T-cell (primary cell): Measurements from ENCODE around the gene ILDR2. TPM values are rescaled to one million over a fixed set of nuclear protein-coding genes. Genes with fewer than 3 reads are reported as not detected.

Source experiments
- ATAC-seq, 4 experiments: fragments of 200-7000 bp in 3 of 4; fragments of 150-1000 bp in 1 of 4; cut with Tn5 transposase; replicated peaks in 1 of 4; 1 replicate in 3 of 4; 2 replicates in 1 of 4; pipeline ENCODE4 v1.10.0; 2021; ENCODE audit warnings: moderate library complexity in 3 of 4, mild to moderate bottlenecking in 2 of 4, moderate number of reproducible peaks in 1 of 4
- CTCF ChIA-PET, 2 donors: fragments of 300-600 bp; sonication (Branson Sonifier 250); formaldehyde crosslinking; loops; one replicate each; lab custom pipeline; 2022; ENCODE audit warnings: antibody characterized with exemption in 2 of 2; lab: Charles Lee
- POLR2A ChIA-PET, 2 donors: fragments of 300-600 bp; sonication (Branson Sonifier 250); formaldehyde crosslinking; loops; one replicate each; lab custom pipeline; 2022; ENCODE audit warnings: antibody characterized with exemption in 2 of 2; lab: Charles Lee
- DNase-seq, 35 experiments: peaks; one replicate each; pipeline versions ENCODE4 v3.0.0 to v3.0.0-alpha.2; 2013 to 2023
- H3K27ac ChIP-seq: one replicate; pipeline ENCODE4 v1.5.1; 2013; ENCODE audit warnings: low read length
- H3K27me3 ChIP-seq, 2 experiments: replicated peaks in 1 of 2; 1 replicate in 1 of 2; 2 replicates in 1 of 2; pipeline versions ENCODE4 v1.6.1 to v1.7.0; 2013; ENCODE audit warnings: low read length in 1 of 2, mixed read lengths in 1 of 2; ENCODE audit not compliant: control insufficient read depth in 2 of 2, insufficient read depth in 2 of 2; ENCODE audit errors: extremely low read depth in 1 of 2
- H3K36me3 ChIP-seq, 2 donors: 1 replicate in 1 of 2; 2 replicates in 1 of 2; pipeline versions ENCODE4 v1.6.1 to v1.7.0; 2013; ENCODE audit warnings: low read length in 1 of 2; ENCODE audit not compliant: control insufficient read depth in 2 of 2, insufficient read depth in 1 of 2; ENCODE audit errors: extremely low read depth in 1 of 2
- H3K4me1 ChIP-seq, 2 experiments: 1 replicate in 1 of 2; 2 replicates in 1 of 2; pipeline versions ENCODE4 v1.6.1 to v1.7.0; 2013; ENCODE audit warnings: low read length in 2 of 2, mixed read lengths in 1 of 2; ENCODE audit not compliant: insufficient read depth in 2 of 2, control insufficient read depth in 1 of 2; ENCODE audit errors: extremely low read depth in 1 of 2
- H3K4me3 ChIP-seq, 2 donors: 1 replicate in 1 of 2; 2 replicates in 1 of 2; pipeline versions ENCODE4 v1.5.1 to v1.7.0; 2013; ENCODE audit warnings: mild to moderate bottlenecking in 2 of 2, low read length in 1 of 2, moderate library complexity in 1 of 2; ENCODE audit not compliant: control insufficient read depth in 1 of 2; ENCODE audit errors: extremely low read depth in 1 of 2
- H3K9me3 ChIP-seq: 2 replicates; pipeline ENCODE4 v1.7.0; 2013
- H3K27ac Mint-ChIP-seq, 2 donors: one replicate each; pipeline ENCODE4 v1.8.0; 2020 to 2021; ENCODE audit warnings: mild to moderate bottlenecking in 2 of 2, mixed read lengths in 2 of 2
- H3K27me3 Mint-ChIP-seq, 2 donors: one replicate each; pipeline ENCODE4 v1.8.0; 2021 to 2022; ENCODE audit warnings: mixed read lengths in 2 of 2
- H3K36me3 Mint-ChIP-seq: one replicate; pipeline ENCODE4 v1.8.0; 2021; ENCODE audit warnings: mixed read lengths
- H3K4me1 Mint-ChIP-seq, 3 donors: one replicate each; pipeline ENCODE4 v1.8.0; 2020 to 2022; ENCODE audit warnings: mixed read lengths in 3 of 3, mild to moderate bottlenecking in 1 of 3
- H3K4me3 Mint-ChIP-seq, 3 donors: one replicate each; pipeline ENCODE4 v1.8.0; 2020 to 2022; ENCODE audit warnings: mild to moderate bottlenecking in 3 of 3, mixed read lengths in 3 of 3, moderate library complexity in 3 of 3
- H3K9me3 Mint-ChIP-seq, 3 donors: one replicate each; pipeline ENCODE4 v1.8.0; 2020 to 2022; ENCODE audit warnings: mixed read lengths in 3 of 3
- WGBS: methylation state at CpG from one replicate; pipeline ENCODE4 v1.1.5; 2013; ENCODE audit warnings: missing lambda C conversion rate; ENCODE audit not compliant: insufficient coverage; 5-methylcytosine and 5-hydroxymethylcytosine counted together
- total RNA-seq, 35 experiments: library from RNA in 6 of 35; stranded (reverse) in 6 of 35; fragments of 120-200 nt in 1 of 35; gene quantifications; one replicate each; pipeline versions ENCODE4 v1.2.1 to v1.2.4 and lab custom pipeline; 2013 to 2026

The ILDR2 gene, protein sequence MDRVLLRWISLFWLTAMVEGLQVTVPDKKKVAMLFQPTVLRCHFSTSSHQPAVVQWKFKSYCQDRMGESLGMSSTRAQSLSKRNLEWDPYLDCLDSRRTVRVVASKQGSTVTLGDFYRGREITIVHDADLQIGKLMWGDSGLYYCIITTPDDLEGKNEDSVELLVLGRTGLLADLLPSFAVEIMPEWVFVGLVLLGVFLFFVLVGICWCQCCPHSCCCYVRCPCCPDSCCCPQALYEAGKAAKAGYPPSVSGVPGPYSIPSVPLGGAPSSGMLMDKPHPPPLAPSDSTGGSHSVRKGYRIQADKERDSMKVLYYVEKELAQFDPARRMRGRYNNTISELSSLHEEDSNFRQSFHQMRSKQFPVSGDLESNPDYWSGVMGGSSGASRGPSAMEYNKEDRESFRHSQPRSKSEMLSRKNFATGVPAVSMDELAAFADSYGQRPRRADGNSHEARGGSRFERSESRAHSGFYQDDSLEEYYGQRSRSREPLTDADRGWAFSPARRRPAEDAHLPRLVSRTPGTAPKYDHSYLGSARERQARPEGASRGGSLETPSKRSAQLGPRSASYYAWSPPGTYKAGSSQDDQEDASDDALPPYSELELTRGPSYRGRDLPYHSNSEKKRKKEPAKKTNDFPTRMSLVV
- total RNA-seq (under 1 TPM; 0.13 to 0.61 (median 0.30) TPM), total RNA-seq (lab: John Stamatoyannopoulos, UW) (0.18 to 18.9 (median 1.0) reads per million in 29 experiments)
- total RNA-seq (2013) = 0.48 TPM

DNA sequence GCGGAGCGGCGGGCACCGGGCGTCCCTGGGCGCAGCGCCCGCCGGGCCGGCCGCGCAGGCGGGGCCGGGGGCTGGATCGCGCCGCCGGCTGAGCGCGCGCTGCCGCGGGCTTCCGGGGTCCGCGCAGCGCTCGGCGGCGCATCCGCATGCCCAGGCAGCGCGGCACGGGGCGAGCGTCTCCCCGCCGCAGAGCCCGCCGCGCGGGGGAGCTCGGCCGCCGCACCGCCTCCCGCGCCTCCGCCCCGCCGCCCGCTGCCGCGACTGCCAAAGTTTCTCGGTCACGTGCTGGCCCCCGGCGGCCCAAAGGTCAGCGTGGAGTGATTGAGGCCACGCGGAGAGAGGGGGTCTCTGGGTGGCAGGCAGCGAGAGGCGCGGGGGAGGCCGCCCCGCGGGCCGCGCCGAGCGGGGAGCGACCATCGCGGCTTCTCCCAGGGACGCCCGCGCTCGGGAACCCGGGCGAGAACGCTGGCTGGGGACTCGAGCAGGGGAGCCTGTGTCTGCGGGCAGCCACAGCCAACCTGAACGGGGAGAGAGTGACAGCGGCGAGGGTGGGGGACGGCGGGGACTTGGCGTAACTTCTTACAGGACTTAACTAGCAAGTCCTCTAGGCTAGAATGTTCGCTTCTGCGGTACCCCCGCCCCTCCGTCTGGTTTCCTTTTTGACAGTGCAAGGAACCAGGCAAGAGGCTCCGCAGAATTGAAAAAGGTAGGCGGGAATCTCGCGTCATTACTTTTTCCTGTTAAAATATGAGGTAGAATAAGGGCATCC is at the start of gene ILDR2:
TSS of gene ILDR2 (minus strand) at position 180 of the 769 bp plus-strand sequence. CDS start 272 bp downstream, outside the sequence.
- peaks cover 6 to 11% of the 10 kb centered on the region in 2 experiments for H3K4me1 ChIP-seq
- Mint-ChIP-seq H3K36me3 (no peaks in the 10 kb centered on the region), H3K4me1 (peaks cover 20 to 29% (median 27%) of the 10 kb centered on the region in 3 donors), H3K27ac (peak within 1 kb of the TSS in 1 of 2 donors; percentile 68), H3K4me3 (peak within 1 kb of the TSS; percentile 80 to 86 (median 83)), H3K9me3 (no peaks in the 10 kb centered on the region), H3K27me3 (peaks cover 0 to 32% of the 10 kb centered on the region in 2 donors)
- no peak within 1 kb of the TSS for H3K27ac ChIP-seq
- no peaks in the 10 kb centered on the region for H3K9me3 ChIP-seq
- H3K4me3 ChIP-seq = peak within 1 kb of the TSS; percentile 50 to 70
- CTCF ChIA-PET = no interaction called here
- DNase-seq = peak; percentile 2 to 70 (median 36)
- under 1% methylated on average over 91 of the region's 97 CpGs for WGBS
- peaks cover 5 to 35% of the 10 kb centered on the region in 2 experiments for H3K27me3 ChIP-seq
- POLR2A ChIA-PET = no interaction called here
- no peaks in the 10 kb centered on the region for H3K36me3 ChIP-seq
- ATAC-seq = peak; percentile 90 to 96 (median 92)

DNA sequence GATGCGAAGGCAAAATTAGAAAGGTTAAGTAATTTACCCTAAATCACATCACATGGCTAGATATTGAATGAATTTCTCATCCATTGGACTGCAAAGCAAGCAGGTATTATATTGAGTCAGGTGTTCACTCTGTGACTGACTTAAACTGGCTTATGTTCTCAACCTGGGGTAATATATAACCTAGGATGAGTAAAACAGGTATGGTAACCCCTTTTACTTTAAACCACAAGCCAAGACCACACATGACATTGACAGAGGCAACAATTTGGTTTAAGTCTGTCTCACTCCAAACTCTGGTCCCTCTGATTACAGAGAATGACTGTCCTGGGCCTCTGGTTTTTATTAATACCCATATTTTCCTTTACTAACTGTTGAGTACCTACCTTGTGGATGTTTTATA is 47.0 kb upstream of the ILDR2 start:
- Mint-ChIP-seq H3K9me3 (no peaks in the 10 kb centered on the region), H3K27me3 (peaks cover 13 to 21% of the 10 kb centered on the region in 2 donors), H3K4me1 (no peaks in the 10 kb centered on the region), H3K36me3 (peaks cover 7% of the 10 kb centered on the region), H3K27ac (no peak overlapping the region), H3K4me3 (no peak overlapping the region)
- no peak for ATAC-seq
- Histone ChIP-seq H3K9me3 (no peaks in the 10 kb centered on the region), H3K4me1 (no peaks in the 10 kb centered on the region), H3K27me3 (no peaks in the 10 kb centered on the region), H3K27ac (no peak overlapping the region), H3K4me3 (no peak overlapping the region), H3K36me3 (no peaks in the 10 kb centered on the region)
- WGBS = no CpG with 5 or more reads among the region's 1 CpG
- CTCF ChIA-PET = interaction anchor here in 1 of 2 donors (0.9 kb wide), 1 partner anchor 15 kb away, joined by 3 read pairs; no protein-coding TSS in a partner anchor
- POLR2A ChIA-PET = no interaction called here
- DNase-seq = no peak

DNA sequence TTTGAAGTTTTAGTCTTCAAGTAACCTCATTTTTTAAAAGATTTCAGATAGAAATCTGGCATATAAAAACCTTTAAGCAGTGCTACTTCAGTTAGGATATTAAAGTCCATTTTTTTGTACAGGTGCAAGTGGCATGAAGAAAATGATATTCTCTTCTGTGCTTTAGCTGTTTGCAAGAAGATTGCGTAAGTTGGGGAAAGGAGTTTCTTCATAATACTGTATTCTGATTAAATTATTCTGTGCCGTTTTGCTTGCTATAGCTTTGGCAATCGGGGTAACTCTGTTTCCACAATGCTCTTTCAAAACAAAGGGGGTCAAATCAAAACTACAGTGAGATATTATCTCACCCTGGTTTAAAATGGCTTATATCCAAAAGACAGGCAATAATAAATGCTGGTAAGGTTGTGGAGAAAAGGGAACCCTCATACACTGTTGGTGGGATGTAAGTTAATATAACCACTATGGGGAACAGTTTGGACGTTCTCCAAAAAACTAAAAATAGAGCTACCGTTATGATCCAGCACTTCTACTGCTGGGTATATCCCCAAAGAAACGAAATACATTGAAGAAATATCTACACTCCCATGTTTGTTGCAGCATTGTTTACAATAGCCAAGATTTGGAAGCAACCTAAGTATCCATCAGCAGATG is 40.9 kb upstream of the ILDR2 start:
- Mint-ChIP-seq H3K27ac (no peak overlapping the region), H3K36me3 (no peaks in the 10 kb centered on the region), H3K9me3 (no peaks in the 10 kb centered on the region), H3K4me1 (no peaks in the 10 kb centered on the region), H3K27me3 (peaks cover 2 to 18% of the 10 kb centered on the region in 2 donors), H3K4me3 (no peak overlapping the region)
- 83% methylated on average over 1 of the region's 6 CpGs for WGBS
- no peak overlapping the region for H3K27ac ChIP-seq
- ATAC-seq (no peak), DNase-seq (no peak)
- ChIA-PET CTCF (no interaction called here), POLR2A (interaction anchor here in 1 of 2 donors (0.7 kb wide), 1 partner anchor 46 kb away, joined by 3 read pairs; no protein-coding TSS in a partner anchor)
- no peaks in the 10 kb centered on the region for H3K27me3 ChIP-seq
- H3K4me3 ChIP-seq = no peak overlapping the region
- H3K36me3 ChIP-seq = no peaks in the 10 kb centered on the region
- no peaks in the 10 kb centered on the region for H3K4me1 ChIP-seq
- H3K9me3 ChIP-seq = no peaks in the 10 kb centered on the region

DNA sequence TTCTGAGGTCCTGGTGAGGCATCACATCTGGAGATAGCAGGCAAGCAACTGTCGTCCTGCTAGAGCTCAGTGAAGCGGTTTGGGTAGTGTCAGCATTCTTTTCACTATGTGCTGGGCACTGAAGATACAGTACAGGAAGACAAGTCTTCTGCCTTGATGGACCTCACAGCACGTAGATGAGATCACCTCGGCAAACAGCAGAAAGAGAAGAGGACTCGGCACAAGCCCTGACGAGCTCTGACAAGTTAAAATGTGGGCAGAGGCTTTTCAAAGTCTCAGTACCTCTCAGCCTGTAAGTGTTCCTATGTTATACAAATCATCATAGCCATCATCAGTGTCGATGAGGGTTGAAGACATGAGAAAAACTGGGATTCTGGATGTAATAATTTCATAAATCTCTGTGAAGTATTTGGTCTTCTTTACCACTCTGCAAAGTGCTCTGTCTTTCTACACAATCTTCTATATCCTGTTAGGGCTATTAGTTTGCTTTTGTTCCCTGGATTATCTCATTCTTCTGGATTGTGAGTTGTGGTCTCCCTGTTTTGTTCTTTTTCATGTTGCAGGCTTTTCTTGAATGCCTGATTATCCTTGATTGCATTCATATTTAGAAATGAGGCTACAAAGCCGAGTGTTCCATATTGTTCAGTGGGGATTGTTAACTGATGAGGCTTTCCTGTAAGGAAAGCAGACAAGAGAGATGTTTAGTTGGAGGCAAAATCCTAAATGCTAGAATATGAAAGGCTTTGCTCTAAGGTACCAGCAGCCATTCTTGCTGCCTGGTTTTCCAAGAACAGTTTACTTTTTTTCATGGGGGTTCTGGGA is 38.0 kb upstream of the ILDR2 start:
- no peak for ATAC-seq

DNA sequence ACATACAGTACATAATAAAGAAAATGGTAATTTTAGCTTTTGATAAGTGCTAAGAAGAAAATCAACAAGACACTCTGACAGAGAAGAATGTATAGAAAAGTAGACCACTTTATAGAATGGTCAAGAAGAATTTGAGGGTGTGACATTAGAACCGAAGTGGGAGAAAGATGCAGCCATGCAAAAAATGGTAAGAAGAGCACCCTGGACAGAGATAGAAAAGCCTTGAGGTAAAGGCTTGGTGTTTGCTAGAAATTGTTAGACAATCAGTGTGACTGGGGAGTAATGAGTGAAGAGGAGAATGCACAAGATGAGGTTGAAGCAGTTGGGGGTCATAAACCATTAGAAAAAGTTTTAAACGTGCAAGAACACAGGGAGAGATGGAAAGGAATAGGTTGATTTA is 37.2 kb upstream of the ILDR2 start:
- Histone ChIP-seq H3K4me3 (no peak overlapping the region), H3K36me3 (no peaks in the 10 kb centered on the region), H3K27me3 (peaks cover 0 to 3% of the 10 kb centered on the region in 2 experiments), H3K9me3 (no peaks in the 10 kb centered on the region), H3K27ac (no peak overlapping the region), H3K4me1 (peaks cover 0 to 3% of the 10 kb centered on the region in 2 experiments)
- no peaks in the 10 kb centered on the region for H3K36me3 Mint-ChIP-seq
- 68% methylated on average over 2 of the region's 2 CpGs for WGBS
- ChIA-PET CTCF (no interaction called here), POLR2A (no interaction called here)
- ATAC-seq = no peak
- no peak overlapping the region for H3K4me3 Mint-ChIP-seq
- H3K27ac Mint-ChIP-seq = no peak overlapping the region
- peaks cover 15 to 29% of the 10 kb centered on the region in 2 donors for H3K27me3 Mint-ChIP-seq
- no peaks in the 10 kb centered on the region for H3K4me1 Mint-ChIP-seq
- no peak for DNase-seq
- no peaks in the 10 kb centered on the region for H3K9me3 Mint-ChIP-seq

More for the DNA sequence above, 38.0 kb upstream of the ILDR2 start:
- Histone ChIP-seq H3K9me3 (no peaks in the 10 kb centered on the region), H3K27ac (no peak overlapping the region), H3K4me3 (no peak overlapping the region), H3K36me3 (no peaks in the 10 kb centered on the region), H3K27me3 (peaks cover 0 to 3% of the 10 kb centered on the region in 2 experiments), H3K4me1 (peaks cover 0 to 3% of the 10 kb centered on the region in 2 experiments)
- ChIA-PET CTCF (no interaction called here), POLR2A (interaction anchor here in 1 of 2 donors (0.6 kb wide), 1 partner anchor 954 kb away, joined by 3 read pairs; no protein-coding TSS in a partner anchor)
- WGBS = 86% methylated on average over 5 of the region's 8 CpGs
- Mint-ChIP-seq H3K4me1 (no peaks in the 10 kb centered on the region), H3K4me3 (no peak overlapping the region), H3K27me3 (peaks cover 15 to 29% of the 10 kb centered on the region in 2 donors), H3K36me3 (no peaks in the 10 kb centered on the region), H3K9me3 (no peaks in the 10 kb centered on the region), H3K27ac (no peak overlapping the region)
- no peak for DNase-seq
